ENCODE data around the gene KCNF1.

GRCh38 chr2:10891390-10891789, 20.3 kb upstream of the KCNF1 start:
- no peak for TF ChIP-seq POLR2A (IDR thresholded peaks at IDR 0.05)
- TF ChIP-seq, protein P1, sequence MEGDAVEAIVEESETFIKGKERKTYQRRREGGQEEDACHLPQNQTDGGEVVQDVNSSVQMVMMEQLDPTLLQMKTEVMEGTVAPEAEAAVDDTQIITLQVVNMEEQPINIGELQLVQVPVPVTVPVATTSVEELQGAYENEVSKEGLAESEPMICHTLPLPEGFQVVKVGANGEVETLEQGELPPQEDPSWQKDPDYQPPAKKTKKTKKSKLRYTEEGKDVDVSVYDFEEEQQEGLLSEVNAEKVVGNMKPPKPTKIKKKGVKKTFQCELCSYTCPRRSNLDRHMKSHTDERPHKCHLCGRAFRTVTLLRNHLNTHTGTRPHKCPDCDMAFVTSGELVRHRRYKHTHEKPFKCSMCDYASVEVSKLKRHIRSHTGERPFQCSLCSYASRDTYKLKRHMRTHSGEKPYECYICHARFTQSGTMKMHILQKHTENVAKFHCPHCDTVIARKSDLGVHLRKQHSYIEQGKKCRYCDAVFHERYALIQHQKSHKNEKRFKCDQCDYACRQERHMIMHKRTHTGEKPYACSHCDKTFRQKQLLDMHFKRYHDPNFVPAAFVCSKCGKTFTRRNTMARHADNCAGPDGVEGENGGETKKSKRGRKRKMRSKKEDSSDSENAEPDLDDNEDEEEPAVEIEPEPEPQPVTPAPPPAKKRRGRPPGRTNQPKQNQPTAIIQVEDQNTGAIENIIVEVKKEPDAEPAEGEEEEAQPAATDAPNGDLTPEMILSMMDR (IDR thresholded peaks at IDR 0.05) = no peak
